GM03348 (cell line): ENCODE data around the gene SCN2B.
"Not testable (repeated sequence)": the region's sequence is repeated elsewhere in the genome, so short reads cannot be mapped to it uniquely, and the experiment has no call there.

Experiments used
- DNase-seq: peaks from one replicate; pipeline ENCODE4 v3.0.0; 2012; ENCODE audit warnings: low spot score

SCN2B gene

DNA sequence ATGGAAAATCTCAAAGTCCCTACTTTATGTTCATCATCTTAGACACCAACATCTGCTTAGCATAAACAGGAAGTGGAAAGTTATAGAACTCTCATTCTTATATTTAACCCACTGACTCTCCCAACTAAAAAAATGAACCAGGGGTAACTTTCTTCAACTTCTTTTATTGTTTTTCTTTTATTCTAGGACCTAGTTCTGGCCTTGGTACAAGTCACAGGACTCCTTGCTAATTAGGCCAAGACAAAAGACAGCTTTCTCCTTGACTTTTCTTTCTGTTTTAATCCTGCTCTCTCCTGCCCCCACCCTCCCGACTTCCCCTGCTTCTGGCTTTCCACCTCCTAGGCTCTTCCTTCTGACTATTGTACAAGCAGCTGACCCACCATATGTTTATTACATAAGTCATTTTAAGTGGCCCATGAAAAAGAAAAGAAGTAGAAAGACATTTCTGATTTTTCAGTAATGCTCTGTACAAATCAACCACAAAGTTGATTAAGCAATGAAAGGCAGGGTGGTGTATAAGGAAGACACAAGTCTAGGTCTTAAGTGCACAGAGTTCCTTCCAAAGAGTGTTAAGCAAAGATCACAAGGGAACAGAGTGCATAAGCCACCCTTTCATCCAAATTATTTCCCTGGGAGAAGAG, 30.1 kb upstream of the SCN2B start:
- no peak for DNase-seq

DNA sequence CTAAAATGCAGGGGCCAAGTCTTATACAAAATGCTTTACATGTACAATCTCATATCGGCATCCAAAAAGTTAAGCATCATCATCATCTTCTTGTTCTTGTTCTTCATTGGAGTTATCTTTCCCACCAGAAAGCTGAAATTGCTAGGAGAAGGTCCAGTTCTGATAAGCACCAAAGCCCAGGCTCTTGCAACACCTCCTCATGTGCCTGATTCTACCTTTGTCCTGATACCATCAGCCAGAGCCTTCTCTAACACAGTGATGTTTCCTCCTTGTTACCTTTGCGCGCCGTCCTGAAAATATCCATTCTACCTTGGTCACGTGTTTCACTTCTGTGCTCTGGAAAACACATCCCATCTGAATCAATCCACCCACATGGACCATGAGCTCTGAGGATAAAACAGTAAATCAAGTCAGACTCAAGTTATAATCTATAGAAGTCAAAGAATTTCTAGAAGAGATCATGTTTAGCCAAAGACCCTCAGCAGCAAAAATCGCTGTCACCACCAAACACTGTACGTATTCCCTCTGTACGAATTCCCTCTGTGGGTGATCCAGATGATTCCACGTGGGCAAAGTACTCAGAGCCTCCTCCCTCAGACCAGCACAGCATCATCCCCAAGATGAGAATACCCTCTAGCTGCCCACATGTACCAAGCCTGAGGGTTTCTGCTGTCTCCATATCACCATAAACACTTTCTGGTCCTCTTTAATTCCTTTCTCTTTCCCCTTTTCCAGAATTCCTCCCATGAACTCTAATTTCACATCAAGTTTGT, 29.4 kb upstream of the SCN2B start:
- DNase-seq, result no peak

DNA sequence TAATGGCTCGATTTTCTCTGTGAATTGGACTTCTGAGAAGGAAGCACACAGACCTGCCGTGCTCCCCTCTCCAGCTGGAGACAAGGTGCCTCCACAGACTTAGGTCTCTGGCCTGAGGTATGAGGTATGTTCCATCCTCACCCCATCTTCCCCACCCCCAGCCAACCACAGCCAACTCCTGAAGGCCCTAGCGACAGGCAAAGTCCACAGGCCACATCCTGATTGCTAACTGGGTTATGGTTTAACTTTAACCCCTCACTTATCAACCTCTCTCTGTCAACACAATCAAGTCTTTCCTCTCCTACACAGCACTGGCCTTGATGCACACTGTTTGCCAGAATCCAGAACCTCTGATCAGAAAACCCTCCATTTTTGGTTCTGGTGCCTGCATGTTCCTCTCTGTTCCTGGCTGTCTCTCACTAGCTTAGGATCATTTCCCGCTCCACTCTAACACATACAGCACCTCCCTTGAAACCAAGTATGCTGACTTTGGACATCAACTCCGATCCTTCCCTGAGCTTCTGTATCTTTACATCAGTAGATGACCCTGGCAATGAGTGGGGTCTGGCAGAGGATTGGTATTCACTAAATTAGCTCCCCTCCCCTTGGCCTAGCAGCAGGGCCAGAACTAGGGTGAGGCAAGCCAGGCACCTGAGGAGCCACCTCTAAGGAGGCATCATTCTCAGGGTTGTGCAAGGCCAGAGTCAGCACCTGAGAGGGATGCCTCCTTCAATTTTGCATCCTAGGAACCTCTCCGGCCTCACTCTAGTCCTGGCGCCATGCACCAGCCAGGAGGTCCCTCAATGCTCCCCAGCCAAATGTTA, 26.4 kb upstream of the SCN2B start:
- DNase-seq, result no peak

DNA sequence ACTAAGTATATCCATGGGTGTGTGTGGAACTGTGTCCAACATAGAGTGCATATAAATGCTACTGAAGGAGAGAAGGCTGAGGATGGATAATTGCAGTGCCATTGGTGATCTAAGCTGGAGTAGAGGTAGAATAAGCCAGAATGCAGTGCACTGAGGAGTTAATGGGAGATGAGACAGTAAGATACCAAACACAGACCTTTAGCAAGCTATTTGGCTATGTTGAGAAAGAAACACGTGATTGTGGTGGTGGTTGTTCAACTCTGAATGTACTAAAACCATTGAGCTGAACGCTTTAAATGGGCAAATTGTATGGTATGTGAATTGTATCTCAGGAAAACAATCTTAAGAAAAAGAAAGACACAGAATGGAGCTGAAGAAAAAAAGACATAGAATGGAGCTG, 25.5 kb upstream of the SCN2B start:
- no peak for DNase-seq

DNA sequence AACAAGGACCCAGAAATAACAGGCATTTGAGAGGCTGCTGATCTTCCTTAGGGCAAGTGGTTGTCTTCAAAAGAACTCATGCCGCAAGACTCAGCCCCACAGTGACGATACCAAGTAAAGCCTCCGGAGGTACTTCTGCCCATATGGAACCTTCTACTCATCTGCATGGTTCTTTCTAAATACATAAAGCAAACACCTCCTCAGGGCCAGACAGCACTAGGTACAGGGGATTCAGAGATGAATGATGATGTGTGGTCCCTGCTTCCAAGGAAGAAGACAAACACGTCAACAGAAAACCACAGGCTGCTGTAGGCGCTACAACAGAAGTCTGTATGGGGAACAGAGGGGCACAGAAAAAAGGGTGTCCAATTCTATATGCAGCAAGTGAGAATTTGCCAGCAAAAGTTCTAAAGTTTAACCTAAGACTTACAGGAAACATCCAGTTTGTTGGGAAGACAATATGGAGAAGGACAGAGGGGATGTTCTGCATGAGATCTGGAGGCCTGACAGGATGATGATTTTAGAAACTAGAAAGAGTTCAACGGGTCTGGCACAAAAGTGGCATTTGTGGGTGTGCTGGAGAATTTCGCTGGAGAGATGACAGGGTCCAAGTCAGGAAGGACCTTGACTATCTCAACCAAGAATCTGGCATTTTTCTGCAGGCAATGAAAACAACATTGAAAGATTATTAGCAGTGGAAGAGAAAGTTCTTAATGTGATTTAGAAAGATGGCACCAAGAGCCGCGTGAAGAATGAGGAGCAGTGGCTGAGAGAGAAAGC, 24.7 kb upstream of the SCN2B start:
- DNase-seq, result no peak

DNA sequence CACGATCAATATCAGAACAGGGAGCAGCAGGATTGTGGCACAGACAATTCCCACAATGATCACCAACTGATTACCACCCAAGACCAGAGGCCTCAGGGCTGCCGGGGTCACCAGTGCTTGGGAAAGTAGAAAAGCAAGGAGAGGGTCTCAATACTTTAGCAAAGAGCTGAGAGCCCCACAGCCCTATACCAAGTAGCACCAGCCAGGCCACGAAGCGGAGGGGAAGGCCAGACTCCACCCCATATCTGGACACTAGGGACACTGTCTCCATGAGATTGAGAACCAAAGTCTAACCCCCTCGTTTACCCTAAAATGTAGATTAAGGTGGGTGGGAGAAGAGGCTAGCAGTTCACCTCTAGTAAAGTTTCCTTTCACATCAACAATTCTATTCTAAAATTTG, 24.1 kb upstream of the SCN2B start:
- DNase-seq, result no peak

DNA sequence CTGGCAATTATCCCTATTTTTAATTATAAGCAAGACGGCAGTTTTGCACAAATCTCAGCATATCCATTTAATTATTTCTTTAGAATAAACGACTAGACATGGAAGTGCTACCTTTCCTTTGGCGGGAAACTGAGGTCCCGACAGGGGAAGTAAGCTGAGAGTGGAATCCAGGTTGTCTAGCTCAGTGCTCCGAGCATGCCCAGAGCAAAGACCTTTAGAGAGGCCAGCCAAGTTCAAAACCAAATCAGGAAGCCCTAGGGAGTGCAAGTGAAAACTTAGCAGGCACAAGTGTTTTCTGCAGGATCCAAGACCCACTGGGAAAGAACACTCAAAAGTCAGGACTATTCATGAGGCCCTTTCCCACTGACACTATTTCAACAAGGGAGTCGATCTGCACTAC, 22.7 kb upstream of the SCN2B start:
- no peak for DNase-seq

DNA sequence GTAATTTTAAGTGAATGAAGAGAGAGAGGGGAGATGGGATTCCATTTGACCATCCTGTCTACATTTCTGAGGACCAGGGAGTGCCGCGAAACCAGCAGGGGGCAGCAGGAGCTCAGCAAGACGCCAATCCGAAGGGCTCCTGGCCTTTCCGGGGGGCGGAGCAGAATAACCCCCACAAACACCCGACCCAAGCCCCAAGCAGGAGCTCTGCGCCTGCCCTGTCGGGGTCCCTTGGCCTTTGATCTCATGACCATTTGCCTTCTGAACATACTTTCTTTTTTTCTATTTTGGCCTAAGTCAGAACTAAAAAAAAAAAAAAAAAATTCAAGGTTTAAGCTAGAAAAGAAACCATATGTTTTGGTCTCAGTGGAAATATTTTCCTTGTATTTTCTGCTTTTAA, 21.9 kb upstream of the SCN2B start:
- DNase-seq, result peak; percentile 87

DNA sequence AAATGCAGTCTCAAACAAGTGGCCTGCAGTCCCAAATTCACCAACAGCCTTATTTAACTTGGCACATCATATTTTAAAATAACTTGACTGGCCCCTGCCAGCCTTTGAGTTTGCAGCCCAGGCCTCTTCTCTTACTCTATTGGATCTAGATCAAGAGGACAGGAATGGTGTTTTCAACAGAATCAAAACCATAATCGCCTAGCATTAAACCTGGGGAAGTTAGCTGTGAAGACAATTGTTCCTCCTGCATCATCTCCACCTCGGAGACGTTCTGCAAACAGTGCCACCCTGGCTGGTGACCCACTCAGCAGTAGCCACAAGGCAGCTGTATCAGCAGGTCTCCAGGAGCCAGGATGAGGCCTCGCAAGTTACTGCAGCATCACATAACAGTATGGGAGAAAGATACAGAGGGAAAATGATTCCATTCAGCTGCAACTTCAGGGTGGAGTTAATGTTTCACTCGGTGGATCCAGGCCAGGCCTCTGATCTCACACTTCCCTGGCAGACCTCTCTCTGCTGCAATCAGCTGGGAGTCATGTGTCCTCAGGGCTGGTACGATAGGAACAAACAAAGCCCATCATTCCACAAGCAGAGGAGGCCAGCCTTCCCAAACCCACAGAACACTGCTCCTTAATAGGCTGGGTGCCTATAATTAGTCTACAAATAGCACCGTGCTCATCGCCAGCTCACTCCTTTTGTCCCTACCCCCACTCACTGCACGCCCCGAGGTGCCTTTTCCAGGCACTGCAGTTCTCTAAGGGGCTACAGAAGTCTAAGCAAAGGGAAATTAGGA, 18.6 kb upstream of the SCN2B start:
- peak; percentile 78 for DNase-seq

DNA sequence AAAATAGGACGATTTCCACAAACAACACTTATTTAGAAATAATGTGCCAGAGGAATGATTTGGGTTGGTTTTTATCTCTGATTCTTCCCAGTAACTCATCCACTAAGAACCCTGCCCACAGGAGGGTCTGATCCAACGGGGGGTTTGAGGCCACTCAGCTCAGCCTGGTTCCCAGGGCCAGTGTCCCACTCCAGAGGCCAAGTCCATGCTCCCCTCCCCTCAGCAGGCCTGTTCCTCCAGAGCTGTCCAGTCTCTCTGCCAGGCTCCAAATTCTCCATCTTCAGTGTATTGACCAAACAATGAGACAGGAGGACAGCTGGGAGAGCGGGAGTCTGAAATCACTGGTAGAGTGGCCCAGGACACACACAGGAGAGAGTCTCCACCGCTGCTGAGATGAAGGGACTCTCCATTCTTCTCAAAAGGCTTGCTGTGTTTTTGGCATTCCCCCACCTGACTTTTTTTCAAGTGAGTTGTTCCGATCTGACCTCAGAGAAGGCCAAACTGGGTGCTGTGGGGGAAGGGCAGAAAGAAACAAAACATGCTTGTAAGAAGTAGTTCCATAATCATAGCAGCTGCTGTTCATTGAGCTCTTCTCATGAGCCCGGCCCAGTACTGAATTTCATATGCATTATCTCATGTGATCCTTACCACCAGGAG, 17.6 kb upstream of the SCN2B start:
- DNase-seq, result no peak

DNA sequence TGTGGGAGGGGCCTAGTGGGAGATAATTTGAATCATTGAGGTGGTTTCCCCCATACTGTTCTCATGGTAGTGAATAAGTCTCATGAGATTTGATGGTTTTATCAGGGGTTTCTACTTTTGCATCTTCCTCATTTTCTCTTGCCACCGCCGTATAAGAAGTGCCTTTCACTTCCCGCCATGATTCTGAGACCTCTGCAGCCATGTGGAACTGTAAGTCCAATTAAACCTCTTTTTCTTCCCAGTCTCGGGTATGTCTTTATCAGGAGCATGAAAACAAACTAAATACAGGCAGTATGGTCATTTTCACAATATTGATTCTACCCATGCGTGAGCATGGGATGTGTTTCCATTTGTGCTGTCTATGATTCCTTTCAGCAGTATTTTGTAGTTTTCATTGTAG, 16.4 kb upstream of the SCN2B start:
- DNase-seq, result not testable (repeated sequence)

DNA sequence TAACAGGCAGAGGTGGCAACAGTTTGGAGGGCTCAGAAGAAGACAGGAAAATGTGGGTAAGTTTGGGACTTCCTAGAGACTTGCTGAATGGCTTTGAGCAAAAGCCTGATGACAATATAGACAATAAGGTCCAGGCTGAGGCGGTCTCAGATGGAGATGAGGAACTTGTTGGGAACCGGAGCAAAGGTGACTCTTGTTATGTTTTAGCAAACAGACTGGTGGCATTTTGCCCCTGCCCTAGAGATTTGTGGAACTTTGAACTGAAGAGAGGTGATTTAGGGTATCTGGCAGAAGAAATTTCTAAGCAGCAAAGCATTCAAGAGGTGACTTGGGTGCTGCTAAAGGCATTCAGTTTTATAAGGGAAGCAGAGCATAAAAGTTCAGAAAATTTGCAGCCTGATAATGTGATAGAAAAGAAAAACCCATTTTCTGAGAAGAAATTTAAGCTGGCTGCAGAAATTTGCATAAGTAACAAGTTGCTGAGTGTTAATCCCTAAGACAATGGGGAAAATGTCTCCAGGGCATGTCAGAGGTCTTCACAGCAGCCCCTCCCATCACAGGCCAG, 14.6 kb upstream of the SCN2B start:
- not testable (repeated sequence) for DNase-seq

DNA sequence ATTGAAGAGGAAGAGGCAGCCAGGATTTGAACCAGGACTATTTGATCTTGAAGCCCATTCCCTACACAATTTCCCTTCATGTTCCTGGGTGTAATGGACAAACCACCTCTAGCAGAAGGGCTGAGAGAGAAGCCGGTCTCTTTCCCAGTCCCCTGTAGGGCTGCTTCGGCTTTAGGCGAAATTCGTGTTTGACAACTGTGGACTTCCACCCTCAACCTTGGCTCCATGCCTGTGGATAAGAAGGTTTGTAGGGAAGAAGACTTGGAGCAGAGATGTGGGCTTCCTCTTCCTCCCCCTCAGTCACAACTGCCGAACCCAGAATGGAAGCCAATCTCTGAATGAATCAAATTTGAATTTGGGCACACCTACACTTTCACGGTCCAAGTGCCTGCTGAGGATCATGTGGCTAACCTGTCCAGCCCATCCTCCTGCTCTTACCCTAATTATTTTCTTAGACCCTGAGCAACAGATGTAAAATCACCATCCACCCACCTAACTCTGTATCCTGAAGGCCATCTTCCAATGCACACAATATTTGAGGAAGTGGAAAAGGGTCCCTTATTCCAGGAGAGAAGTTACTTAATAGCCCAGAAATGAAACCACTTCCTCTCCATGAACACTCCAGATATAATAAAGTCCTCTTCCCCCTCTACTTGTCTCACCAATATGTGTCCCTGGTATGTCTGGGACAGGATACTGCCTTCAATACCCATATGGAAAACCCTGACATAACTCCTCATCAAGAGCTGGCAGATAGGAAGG, 10.1 kb upstream of the SCN2B start:
- DNase-seq, result no peak

DNA sequence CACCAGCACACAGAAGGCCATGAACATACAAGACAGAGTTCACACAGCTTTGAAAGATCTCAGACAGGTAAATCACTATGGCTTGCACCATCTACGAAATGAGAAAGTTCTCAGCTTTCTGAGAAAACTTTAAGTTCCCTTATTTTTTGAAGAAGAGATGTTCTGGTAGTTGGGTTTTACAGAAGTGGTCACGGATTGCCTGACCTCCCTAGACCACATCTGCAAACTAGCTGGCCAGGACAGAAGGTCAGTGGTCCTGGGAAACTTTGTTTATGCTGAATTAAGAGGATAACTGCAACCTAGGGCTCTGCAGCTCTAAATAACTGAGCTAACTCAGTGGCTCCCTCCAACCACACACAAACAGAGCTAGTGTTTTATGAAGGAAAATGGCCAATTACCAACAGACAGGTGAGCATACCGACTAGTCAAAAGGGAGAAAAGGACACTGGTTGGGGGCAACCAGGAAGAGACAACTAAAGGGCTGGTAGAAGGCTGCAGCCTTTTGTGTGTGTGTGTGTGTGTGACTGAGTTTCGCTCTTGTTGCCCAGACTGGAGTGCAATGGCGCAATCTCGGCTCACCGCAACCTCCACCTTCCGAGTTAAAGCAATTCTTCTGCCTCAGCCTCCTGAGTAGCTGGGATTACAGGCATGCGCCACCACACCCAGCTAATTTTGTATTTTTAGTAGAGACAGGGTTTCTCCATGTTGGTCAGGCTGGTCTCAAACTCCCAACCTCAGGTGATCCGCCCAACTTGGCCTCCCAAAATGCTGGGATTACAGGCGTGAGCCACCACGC, 8.5 kb upstream of the SCN2B start:
- DNase-seq, result no peak

DNA sequence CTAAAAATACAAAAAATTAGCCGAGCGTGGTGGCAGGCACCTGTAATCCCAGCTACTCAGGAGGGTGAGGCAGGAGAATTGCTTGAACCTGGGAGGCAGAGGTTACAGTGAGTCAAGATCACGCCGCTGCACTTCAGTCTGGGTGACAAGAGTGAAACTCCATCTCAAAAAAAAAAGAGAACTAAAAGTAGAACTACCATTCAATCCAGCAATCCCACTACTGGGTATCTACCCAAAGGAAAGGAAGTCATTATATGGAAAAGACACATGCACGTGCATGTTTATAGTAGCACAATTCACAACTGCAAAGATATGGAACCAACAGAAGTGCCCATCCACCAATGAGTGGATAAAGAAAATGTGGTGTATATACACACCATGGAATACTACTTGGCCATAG, 7.3 kb upstream of the SCN2B start:
- DNase-seq, result not testable (repeated sequence)

DNA sequence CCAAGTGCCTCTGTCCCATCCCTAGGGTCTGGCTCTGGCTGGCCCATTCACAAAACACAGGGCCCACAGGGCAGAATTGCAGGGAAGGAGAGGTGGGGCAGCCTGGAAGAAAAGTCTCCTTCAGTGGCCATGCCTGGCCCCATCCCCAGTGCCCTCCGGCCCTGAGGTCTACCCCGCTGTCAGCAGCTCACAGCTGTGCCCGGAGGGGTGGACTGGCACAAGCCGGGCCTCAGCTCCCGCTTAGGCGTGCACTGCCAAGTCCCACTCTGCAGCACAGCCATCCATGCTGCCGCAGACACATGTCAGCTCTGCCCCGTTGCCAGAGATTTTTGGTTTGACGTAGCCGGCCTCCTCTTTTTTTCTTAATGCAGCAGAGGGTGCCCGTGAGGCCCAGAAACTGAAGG, 3.9 kb upstream of the SCN2B start:
- no peak for DNase-seq

DNA sequence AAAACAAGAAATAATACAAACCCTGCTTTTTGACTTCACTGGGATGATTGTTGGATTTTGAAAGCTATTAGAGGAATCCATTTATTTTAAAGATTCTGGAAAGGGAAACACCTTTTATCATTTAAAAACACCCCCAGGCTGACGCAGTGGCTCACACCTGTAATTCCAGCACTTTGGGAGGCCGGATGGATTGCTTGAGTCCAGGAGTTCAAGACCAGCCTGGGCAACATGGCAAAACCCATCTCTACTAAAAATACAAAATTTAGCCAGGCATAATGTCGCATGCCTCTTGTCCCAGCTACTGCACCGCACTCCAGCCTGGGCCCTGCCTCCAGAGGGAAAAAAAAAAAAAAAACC, 317 bp upstream of the SCN2B start:
- DNase-seq, result no peak

DNA sequence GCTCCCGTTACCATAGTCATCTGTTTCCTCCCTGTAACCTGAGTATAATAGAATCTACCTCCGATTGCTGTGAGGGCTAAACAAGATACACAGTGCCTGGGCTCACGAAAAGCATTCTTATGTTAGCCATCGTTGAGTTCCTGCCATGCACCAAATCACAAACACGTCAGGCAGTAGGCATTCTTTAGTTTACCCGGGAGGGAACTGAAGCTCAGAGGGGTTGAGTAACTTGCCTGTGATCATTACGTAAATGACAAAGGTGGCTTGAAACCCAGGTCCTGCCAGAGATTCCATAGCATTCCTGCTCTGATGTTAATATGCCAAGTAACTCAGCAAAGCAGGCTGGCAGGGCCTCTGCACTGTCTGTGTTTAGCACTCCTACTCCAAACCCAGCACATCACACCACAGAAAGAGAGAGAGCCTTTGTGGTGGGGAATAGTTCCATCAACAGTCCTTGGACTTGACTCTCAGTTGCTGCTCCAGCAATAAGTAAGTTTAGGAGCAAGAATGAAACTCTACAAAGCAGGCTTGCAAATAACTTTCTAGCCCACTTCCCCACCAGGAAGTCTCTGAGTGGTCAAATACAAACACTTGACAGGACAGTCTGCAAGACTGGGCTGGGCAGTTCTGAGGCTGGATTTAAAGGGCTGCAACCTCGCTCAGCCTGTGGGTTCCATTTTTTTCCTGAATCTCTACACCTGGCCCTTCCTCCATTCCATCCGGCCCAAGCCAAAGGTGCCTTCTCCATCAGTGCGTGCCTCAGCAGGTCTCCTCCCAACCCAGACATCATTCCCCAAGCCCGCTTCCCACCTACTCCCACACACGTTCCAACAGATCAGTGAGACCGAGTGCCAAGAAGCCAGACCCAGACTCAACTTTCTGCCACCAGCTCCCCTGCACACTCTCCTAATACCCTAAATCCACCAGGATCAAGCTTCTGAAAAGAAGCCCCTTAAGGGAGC, 1.1 kb downstream of the SCN2B start:
- DNase-seq, result no peak
